Nephron (organoid): ENCODE measurements around the gene SYT13.

Experiments
- H3K27ac Mint-ChIP-seq, 3 experiments: 2 replicates each; pipeline ENCODE4 v1.8.0; 2020; ENCODE audit warnings: mixed read lengths in 3 of 3, mild to moderate bottlenecking in 2 of 3, moderate library complexity in 1 of 3
- H3K27me3 Mint-ChIP-seq: 2 replicates; pipeline ENCODE4 v1.8.0; 2021; ENCODE audit warnings: low read depth, mild to moderate bottlenecking, moderate library complexity, mixed read lengths
- H3K36me3 Mint-ChIP-seq: 2 replicates; pipeline ENCODE4 v1.8.0; 2020; ENCODE audit warnings: low read depth, mixed read lengths
- H3K4me1 Mint-ChIP-seq: 2 replicates; pipeline ENCODE4 v1.8.0; 2020; ENCODE audit warnings: mixed read lengths
- H3K4me3 Mint-ChIP-seq, 3 experiments: 2 replicates each; pipeline ENCODE4 v1.8.0; 2020; ENCODE audit warnings: mild to moderate bottlenecking in 3 of 3, mixed read lengths in 3 of 3, moderate library complexity in 2 of 3
- H3K9me3 Mint-ChIP-seq: 2 replicates; pipeline ENCODE4 v1.8.0; 2020; ENCODE audit warnings: mixed read lengths
- TF ChIP-seq, protein P1 (sequence below), 3 experiments: fragments of 200-600 bp; sonication (generic); IDR thresholded peaks; one replicate each; pipeline ENCODE4 v1.5.0; 2021; ENCODE audit warnings: antibody characterized with exemption in 3 of 3; ENCODE audit not compliant: unreplicated experiment in 3 of 3

SYT13 gene

DNA sequence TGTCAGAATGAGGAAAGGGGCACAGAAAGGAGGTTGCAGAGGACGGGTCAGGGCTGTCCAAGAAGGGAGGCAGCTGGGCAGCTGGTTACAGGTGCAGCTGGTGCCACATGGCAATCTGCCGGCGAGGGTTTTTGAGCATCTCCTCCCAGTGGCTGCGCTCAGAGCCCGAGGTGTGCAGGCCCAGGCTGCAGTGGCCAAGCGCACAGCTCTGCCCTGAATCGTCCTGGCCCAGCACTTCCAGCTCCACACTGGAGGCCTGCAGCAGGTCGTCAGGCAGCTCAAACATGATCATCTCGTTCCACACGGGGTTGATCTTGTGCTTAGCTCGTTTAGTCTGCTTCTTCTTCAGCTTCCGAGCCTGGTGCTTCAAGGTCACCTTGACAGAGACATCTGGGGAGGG lies 42.2 kb downstream of the SYT13 start:
- peaks cover 10% of the 10 kb centered on the region for H3K4me1 Mint-ChIP-seq
- H3K27me3 Mint-ChIP-seq = peaks cover 11% of the 10 kb centered on the region
- no peak overlapping the region for H3K27ac Mint-ChIP-seq
- no peak overlapping the region for H3K4me3 Mint-ChIP-seq
- no peaks in the 10 kb centered on the region for H3K9me3 Mint-ChIP-seq
- no peaks in the 10 kb centered on the region for H3K36me3 Mint-ChIP-seq
- TF ChIP-seq, protein P1, sequence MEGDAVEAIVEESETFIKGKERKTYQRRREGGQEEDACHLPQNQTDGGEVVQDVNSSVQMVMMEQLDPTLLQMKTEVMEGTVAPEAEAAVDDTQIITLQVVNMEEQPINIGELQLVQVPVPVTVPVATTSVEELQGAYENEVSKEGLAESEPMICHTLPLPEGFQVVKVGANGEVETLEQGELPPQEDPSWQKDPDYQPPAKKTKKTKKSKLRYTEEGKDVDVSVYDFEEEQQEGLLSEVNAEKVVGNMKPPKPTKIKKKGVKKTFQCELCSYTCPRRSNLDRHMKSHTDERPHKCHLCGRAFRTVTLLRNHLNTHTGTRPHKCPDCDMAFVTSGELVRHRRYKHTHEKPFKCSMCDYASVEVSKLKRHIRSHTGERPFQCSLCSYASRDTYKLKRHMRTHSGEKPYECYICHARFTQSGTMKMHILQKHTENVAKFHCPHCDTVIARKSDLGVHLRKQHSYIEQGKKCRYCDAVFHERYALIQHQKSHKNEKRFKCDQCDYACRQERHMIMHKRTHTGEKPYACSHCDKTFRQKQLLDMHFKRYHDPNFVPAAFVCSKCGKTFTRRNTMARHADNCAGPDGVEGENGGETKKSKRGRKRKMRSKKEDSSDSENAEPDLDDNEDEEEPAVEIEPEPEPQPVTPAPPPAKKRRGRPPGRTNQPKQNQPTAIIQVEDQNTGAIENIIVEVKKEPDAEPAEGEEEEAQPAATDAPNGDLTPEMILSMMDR (IDR thresholded peaks at IDR 0.05; ENCODE audit: unreplicated experiment in 3 of 3) = no peak

DNA sequence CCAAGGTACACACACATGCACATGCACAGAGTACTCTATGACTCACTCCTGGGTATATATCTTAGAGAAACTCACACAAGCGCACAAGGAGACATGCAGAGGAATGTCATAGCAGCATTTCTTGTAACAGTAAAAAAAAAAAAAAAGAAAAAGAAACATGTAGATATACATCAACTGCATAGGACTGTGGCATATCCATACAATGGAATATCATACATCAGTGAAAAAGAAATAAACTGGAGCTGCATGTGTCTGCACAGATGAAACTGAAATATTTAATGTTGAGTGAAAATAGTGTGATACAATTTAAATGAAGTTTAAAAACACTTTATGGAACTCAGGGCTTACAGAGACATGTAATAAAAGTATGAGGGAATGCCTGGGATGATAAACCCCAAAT lies 46.4 kb downstream of the SYT13 start:
- no peak overlapping the region for H3K4me3 Mint-ChIP-seq
- H3K36me3 Mint-ChIP-seq = no peaks in the 10 kb centered on the region
- H3K27ac Mint-ChIP-seq = no peak overlapping the region
- H3K27me3 Mint-ChIP-seq = peaks cover 22% of the 10 kb centered on the region
- TF ChIP-seq, protein P1 (IDR thresholded peaks at IDR 0.05; ENCODE audit: unreplicated experiment in 3 of 3) = no peak
- peaks cover 6% of the 10 kb centered on the region for H3K4me1 Mint-ChIP-seq
- H3K9me3 Mint-ChIP-seq = no peaks in the 10 kb centered on the region

DNA sequence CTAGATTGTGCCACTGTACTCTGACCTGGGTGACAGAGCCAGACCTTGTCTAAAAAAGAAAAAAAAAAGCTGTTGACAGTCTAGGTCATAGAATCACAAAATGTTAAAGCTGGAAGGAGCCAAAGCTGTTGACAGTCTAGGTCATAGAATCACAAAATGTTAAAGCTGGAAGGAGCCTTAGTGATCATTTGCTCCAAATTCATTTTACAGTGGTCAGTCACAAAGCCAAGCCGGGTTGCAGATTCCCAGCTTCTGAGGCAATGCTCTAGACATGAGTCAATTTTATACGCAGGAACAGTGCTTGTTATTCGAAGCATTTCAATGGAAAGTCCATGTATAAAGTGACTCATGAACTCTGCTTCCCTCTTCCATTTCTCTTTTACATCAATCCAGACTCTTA lies 47.4 kb downstream of the SYT13 start:
- no peak overlapping the region for H3K4me3 Mint-ChIP-seq

DNA sequence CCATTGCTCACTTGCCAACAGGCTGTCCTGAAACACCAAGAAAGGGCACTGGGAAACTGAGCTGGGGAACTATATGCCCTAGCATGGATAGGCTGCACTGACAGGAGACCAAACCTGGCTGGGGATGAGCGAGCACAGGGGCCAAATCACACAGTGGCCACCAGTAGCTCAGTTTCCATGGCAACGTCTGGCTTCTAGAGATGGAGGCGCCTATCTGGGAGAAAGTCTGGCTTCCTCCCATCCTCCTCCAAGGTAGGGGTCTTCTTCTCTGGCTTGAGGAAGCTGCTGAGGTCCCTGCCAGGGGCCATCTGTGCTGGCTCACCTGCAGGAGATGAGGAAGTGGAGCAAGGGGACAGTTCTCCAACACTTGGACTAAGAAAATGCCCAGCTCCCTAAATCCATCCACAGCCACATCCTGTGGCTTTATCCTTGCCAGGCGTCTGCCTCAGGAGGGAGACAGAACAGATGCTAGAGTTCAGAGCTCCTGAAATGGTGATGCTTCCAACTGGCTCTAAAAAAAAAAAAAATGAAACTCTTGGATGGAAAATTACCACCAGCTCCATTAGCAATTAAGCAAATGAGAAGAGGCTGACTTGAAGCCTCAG lies 48.3 kb downstream of the SYT13 start:
- Mint-ChIP-seq H3K9me3 (no peaks in the 10 kb centered on the region), H3K27me3 (peaks cover 22% of the 10 kb centered on the region), H3K4me3 (no peak overlapping the region), H3K4me1 (peaks cover 6% of the 10 kb centered on the region), H3K27ac (no peak overlapping the region), H3K36me3 (no peaks in the 10 kb centered on the region)
- TF ChIP-seq, protein P1 (IDR thresholded peaks at IDR 0.05; ENCODE audit: unreplicated experiment in 3 of 3) = no peak

More for the DNA sequence above, 47.4 kb downstream of the SYT13 start:
- Mint-ChIP-seq H3K4me1 (peaks cover 6% of the 10 kb centered on the region), H3K9me3 (no peaks in the 10 kb centered on the region), H3K36me3 (no peaks in the 10 kb centered on the region), H3K27me3 (peaks cover 22% of the 10 kb centered on the region), H3K27ac (no peak overlapping the region)
- TF ChIP-seq, protein P1 (IDR thresholded peaks at IDR 0.05; ENCODE audit: unreplicated experiment in 3 of 3) = no peak

GRCh38 chr11:45234306-45235006 lies 51.7 kb downstream of the SYT13 start:
- peaks cover 1% of the 10 kb centered on the region for H3K36me3 Mint-ChIP-seq
- peaks cover 6% of the 10 kb centered on the region for H3K4me1 Mint-ChIP-seq
- peaks cover 22% of the 10 kb centered on the region for H3K27me3 Mint-ChIP-seq
- no peak overlapping the region for H3K27ac Mint-ChIP-seq
- TF ChIP-seq, protein P1 (IDR thresholded peaks at IDR 0.05; ENCODE audit: unreplicated experiment in 3 of 3) = no peak
- no peaks in the 10 kb centered on the region for H3K9me3 Mint-ChIP-seq
- no peak overlapping the region for H3K4me3 Mint-ChIP-seq

- Mint-ChIP-seq H3K27me3 (peaks cover 18% of the 10 kb centered on the region), H3K4me3 (no peak overlapping the region), H3K27ac (no peak overlapping the region), H3K4me1 (peaks cover 6% of the 10 kb centered on the region), H3K36me3 (peaks cover 7% of the 10 kb centered on the region), H3K9me3 (no peaks in the 10 kb centered on the region)
- TF ChIP-seq, protein P1 (IDR thresholded peaks at IDR 0.05; ENCODE audit: unreplicated experiment in 3 of 3) = no peak
Measured at GRCh38 chr11:45233804-45234170, 52.4 kb downstream of the SYT13 start.
